ENCODE data around the gene AKR1B1. TPM values are rescaled to one million over a fixed set of nuclear protein-coding genes. Genes with fewer than 3 reads are reported as not detected.

The AKR1B1 gene
- total RNA-seq, 5 donors from 2014 or later (not counting 1 experiment from before 2014, with no cell fraction given), result 64.3 to 92.4 (median 85.3) TPM

GRCh38 chr7:134451656-134452055 lies 7.2 kb downstream of the AKR1B1 start:
- Mint-ChIP-seq H3K4me3 (no peak overlapping the region), H3K9me3 (no peaks in the 10 kb centered on the region), H3K27ac (no peak overlapping the region), H3K36me3 (peaks cover 47% of the 10 kb centered on the region), H3K4me1 (peaks cover 33 to 43% (median 37%) of the 10 kb centered on the region in 3 donors), H3K27me3 (no peaks in the 10 kb centered on the region)
- Histone ChIP-seq H3K9me3 (no peaks in the 10 kb centered on the region), H3K27ac (ENCODE audit: low read length) (no peak overlapping the region), H3K27me3 (replicated peaks in 1 of 2; ENCODE audit: control insufficient read depth in 2 of 2, extremely low read depth in 1 of 2, insufficient read depth in 2 of 2, low read length in 1 of 2) (no peaks in the 10 kb centered on the region), H3K4me1 (ENCODE audit: control insufficient read depth in 1 of 2, extremely low read depth in 1 of 2, insufficient read depth in 2 of 2, low read length in 2 of 2) (peaks cover 8 to 10% of the 10 kb centered on the region in 2 experiments), H3K36me3 (ENCODE audit: control insufficient read depth in 2 of 2, extremely low read depth in 1 of 2, insufficient read depth in 1 of 2, low read length in 1 of 2) (peaks cover 19 to 44% of the 10 kb centered on the region in 2 donors), H3K4me3 (ENCODE audit: control insufficient read depth in 1 of 2, extremely low read depth in 1 of 2, low read length in 1 of 2) (no peak overlapping the region)
- ChIA-PET CTCF (interaction anchor here in 1 of 2 donors (1.0 kb wide), 1 partner anchor 19 kb away, joined by 3 read pairs; no protein-coding TSS in a partner anchor), POLR2A (no interaction called here)
- ATAC-seq (replicated peaks in 1 of 4) (no peak), DNase-seq (no peak)
- 94% methylated on average over 9 of the region's 11 CpGs for WGBS (ENCODE audit: insufficient coverage)

DNA sequence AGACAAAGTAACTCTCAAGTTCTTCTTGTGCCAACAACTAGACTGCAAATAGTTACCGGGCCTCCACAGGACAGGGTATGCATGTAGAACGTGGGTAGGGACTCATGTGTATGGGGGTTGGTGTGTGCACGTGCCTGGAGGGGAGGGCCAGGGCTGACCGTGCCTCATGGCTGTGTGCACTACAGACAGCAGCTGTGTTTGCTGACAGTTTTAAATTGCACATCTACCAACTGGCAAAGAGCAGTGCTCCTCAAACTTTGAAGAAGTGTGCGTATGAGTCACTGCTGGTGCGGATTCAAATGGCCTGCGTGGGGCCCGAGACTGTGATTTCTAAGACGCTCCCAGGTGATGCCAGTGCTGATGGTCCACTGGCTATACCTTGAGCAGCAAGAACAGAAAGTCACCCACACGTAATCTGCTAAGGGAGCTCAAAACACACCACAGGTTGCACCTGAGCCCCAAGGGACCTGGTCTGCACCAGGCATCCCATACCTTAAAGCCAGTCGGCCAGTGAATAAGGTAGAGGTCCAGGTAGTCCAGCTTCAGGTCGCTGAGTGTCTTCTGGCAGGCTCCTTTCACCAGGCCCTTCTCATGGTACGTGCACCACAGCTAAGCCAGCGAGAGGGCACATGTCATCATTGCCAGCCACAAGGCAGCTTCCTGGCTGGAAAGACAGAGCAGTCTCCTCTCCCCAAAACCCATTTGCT lies 8.5 kb downstream of the AKR1B1 start:
- Mint-ChIP-seq H3K4me3 (no peak overlapping the region), H3K27me3 (no peaks in the 10 kb centered on the region), H3K27ac (no peak overlapping the region), H3K36me3 (peaks cover 50% of the 10 kb centered on the region), H3K4me1 (peaks cover 27 to 34% (median 29%) of the 10 kb centered on the region in 3 donors), H3K9me3 (no peaks in the 10 kb centered on the region)
- CTCF ChIA-PET, result no interaction called here
- no peak for DNase-seq
- no peak overlapping the region for H3K27ac ChIP-seq (ENCODE audit: low read length)
- POLR2A ChIA-PET, result no interaction called here
- no peak overlapping the region for H3K4me3 ChIP-seq (ENCODE audit: control insufficient read depth in 1 of 2, extremely low read depth in 1 of 2, low read length in 1 of 2)
- no peak for ATAC-seq (replicated peaks in 1 of 4)
- 95% methylated on average over 12 of the region's 14 CpGs for WGBS (ENCODE audit: insufficient coverage)
- peaks cover 8 to 10% of the 10 kb centered on the region in 2 experiments for H3K4me1 ChIP-seq (ENCODE audit: control insufficient read depth in 1 of 2, extremely low read depth in 1 of 2, insufficient read depth in 2 of 2, low read length in 2 of 2)
- no peaks in the 10 kb centered on the region for H3K9me3 ChIP-seq
- H3K27me3 ChIP-seq (replicated peaks in 1 of 2; ENCODE audit: control insufficient read depth in 2 of 2, extremely low read depth in 1 of 2, insufficient read depth in 2 of 2, low read length in 1 of 2), result no peaks in the 10 kb centered on the region
- H3K36me3 ChIP-seq (ENCODE audit: control insufficient read depth in 2 of 2, extremely low read depth in 1 of 2, insufficient read depth in 1 of 2, low read length in 1 of 2), result peaks cover 19 to 53% of the 10 kb centered on the region in 2 donors

DNA sequence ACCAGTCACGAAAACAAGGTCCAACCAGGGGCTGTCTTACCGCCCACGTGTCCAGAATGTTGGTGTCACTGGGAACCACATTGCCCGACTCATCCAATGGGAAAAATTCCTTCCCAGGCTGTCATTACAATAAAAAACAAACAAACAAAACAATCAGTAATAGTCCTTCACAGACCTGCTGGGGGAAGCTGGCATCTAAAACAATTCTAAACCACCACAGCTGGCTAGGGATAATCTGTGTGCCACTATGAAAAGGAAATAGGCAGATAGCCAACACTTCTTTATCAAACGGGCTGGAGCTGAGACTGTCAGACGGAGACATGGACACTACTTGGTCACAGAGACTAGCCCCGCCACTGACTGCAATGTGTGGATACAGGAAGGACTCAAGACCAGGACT lies 9.2 kb downstream of the AKR1B1 start:
- Histone ChIP-seq H3K27me3 (replicated peaks in 1 of 2; ENCODE audit: control insufficient read depth in 2 of 2, extremely low read depth in 1 of 2, insufficient read depth in 2 of 2, low read length in 1 of 2) (no peaks in the 10 kb centered on the region), H3K4me1 (ENCODE audit: control insufficient read depth in 1 of 2, extremely low read depth in 1 of 2, insufficient read depth in 2 of 2, low read length in 2 of 2) (peaks cover 7 to 8% of the 10 kb centered on the region in 2 experiments), H3K9me3 (no peaks in the 10 kb centered on the region), H3K27ac (ENCODE audit: low read length) (no peak overlapping the region), H3K4me3 (ENCODE audit: control insufficient read depth in 1 of 2, extremely low read depth in 1 of 2, low read length in 1 of 2) (no peak overlapping the region), H3K36me3 (ENCODE audit: control insufficient read depth in 2 of 2, extremely low read depth in 1 of 2, insufficient read depth in 1 of 2, low read length in 1 of 2) (peaks cover 26 to 61% of the 10 kb centered on the region in 2 donors)
- DNase-seq (no peak), ATAC-seq (replicated peaks in 1 of 4) (no peak)
- Mint-ChIP-seq H3K27me3 (no peaks in the 10 kb centered on the region), H3K36me3 (peaks cover 56% of the 10 kb centered on the region), H3K4me1 (peaks cover 20 to 26% (median 21%) of the 10 kb centered on the region in 3 donors), H3K9me3 (no peaks in the 10 kb centered on the region), H3K4me3 (no peak overlapping the region), H3K27ac (no peak overlapping the region)
- POLR2A ChIA-PET, result no interaction called here
- CTCF ChIA-PET, result interaction anchor here in 1 of 2 donors (0.7 kb wide), 1 partner anchor 14 kb away, joined by 3 read pairs; no protein-coding TSS in a partner anchor
- WGBS (ENCODE audit: insufficient coverage), result 80% methylated on average over 5 of the region's 7 CpGs

DNA sequence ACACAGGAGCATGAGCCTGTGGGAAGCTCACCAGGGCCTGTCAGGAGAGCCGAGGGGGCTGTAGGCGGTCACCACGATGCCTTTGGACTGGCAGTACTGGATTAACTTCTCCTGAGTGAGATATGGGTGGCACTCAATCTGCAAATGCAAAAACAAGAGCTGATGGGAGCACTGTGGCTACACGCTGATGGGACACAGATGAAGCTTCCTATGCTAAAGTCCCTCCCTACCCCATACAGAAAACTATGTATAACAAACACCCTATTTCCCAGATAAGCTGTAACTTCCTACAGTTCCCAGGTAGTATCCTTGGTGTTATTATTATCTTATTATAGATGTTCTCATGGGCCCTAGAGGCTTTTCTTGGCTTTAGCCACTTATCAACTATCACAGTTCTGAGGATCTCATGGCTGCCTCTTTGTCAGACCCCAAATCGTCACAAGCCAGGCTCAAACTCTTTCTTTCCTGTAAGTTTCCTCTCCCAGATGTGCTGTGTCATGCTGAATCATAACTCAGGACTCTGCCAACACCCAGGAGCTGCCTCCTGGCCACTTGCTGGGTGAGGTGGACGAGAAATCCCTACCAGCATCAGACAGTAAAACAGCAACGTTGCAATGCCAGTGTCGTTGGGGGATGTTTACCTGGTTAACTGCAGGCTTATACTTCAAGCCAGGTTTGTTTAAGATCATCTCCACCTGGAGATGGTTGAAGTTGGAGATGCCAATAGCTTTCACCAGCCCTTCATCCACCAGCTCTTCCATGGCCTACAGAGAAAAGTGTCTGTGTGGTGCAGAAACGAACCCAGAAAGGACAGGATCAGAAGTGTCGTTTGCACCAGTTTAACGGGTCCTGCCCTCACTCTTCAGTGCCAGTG lies 10.3 kb downstream of the AKR1B1 start:
- peaks cover 9 to 15% (median 10%) of the 10 kb centered on the region in 3 donors for H3K4me1 Mint-ChIP-seq
- CTCF ChIA-PET, result interaction anchor here (0.6 to 0.7 kb wide), 3 partner anchors 15 to 26 kb away, joined by 3 to 4 read pairs (median 3); no protein-coding TSS in a partner anchor
- no peak for DNase-seq
- ATAC-seq (replicated peaks in 1 of 4), result no peak
- no peaks in the 10 kb centered on the region for H3K9me3 Mint-ChIP-seq
- H3K27me3 ChIP-seq (replicated peaks in 1 of 2; ENCODE audit: control insufficient read depth in 2 of 2, extremely low read depth in 1 of 2, insufficient read depth in 2 of 2, low read length in 1 of 2), result no peaks in the 10 kb centered on the region
- peaks cover 67% of the 10 kb centered on the region for H3K36me3 Mint-ChIP-seq
- no peak overlapping the region for H3K4me3 ChIP-seq (ENCODE audit: control insufficient read depth in 1 of 2, extremely low read depth in 1 of 2, low read length in 1 of 2)
- POLR2A ChIA-PET, result interaction anchor here in 1 of 2 donors (0.7 kb wide), 1 partner anchor 1110 kb away, joined by 4 read pairs; no protein-coding TSS in a partner anchor
- H3K4me3 Mint-ChIP-seq, result no peak overlapping the region
- H3K36me3 ChIP-seq (ENCODE audit: control insufficient read depth in 2 of 2, extremely low read depth in 1 of 2, insufficient read depth in 1 of 2, low read length in 1 of 2), result peaks cover 34 to 71% of the 10 kb centered on the region in 2 donors
- no peak overlapping the region for H3K27ac ChIP-seq (ENCODE audit: low read length)
- no peak overlapping the region for H3K27ac Mint-ChIP-seq
- 96% methylated on average over 7 of the region's 11 CpGs for WGBS (ENCODE audit: insufficient coverage)
- no peaks in the 10 kb centered on the region for H3K9me3 ChIP-seq
- no peaks in the 10 kb centered on the region for H3K27me3 Mint-ChIP-seq
- H3K4me1 ChIP-seq (ENCODE audit: control insufficient read depth in 1 of 2, extremely low read depth in 1 of 2, insufficient read depth in 2 of 2, low read length in 2 of 2), result no peaks in the 10 kb centered on the region

- DNase-seq (no peak), ATAC-seq (replicated peaks in 1 of 4) (no peak)
- no peaks in the 10 kb centered on the region for H3K4me1 ChIP-seq (ENCODE audit: control insufficient read depth in 1 of 2, extremely low read depth in 1 of 2, insufficient read depth in 2 of 2, low read length in 2 of 2)
- H3K27me3 ChIP-seq (replicated peaks in 1 of 2; ENCODE audit: control insufficient read depth in 2 of 2, extremely low read depth in 1 of 2, insufficient read depth in 2 of 2, low read length in 1 of 2), result no peaks in the 10 kb centered on the region
- POLR2A ChIA-PET, result no interaction called here
- H3K27ac Mint-ChIP-seq, result no peak overlapping the region
- peaks cover 79% of the 10 kb centered on the region for H3K36me3 Mint-ChIP-seq
- peaks cover 41 to 83% of the 10 kb centered on the region in 2 donors for H3K36me3 ChIP-seq (ENCODE audit: control insufficient read depth in 2 of 2, extremely low read depth in 1 of 2, insufficient read depth in 1 of 2, low read length in 1 of 2)
- no peak overlapping the region for H3K4me3 ChIP-seq (ENCODE audit: control insufficient read depth in 1 of 2, extremely low read depth in 1 of 2, low read length in 1 of 2)
- no peaks in the 10 kb centered on the region for H3K27me3 Mint-ChIP-seq
- no peaks in the 10 kb centered on the region for H3K9me3 Mint-ChIP-seq
- no peak overlapping the region for H3K4me3 Mint-ChIP-seq
- CTCF ChIA-PET, result no interaction called here
- peaks cover 3 to 6% (median 5%) of the 10 kb centered on the region in 3 donors for H3K4me1 Mint-ChIP-seq
- WGBS (ENCODE audit: insufficient coverage), result 92% methylated on average over 8 of the region's 9 CpGs
- H3K27ac ChIP-seq (ENCODE audit: low read length), result no peak overlapping the region
- H3K9me3 ChIP-seq, result no peaks in the 10 kb centered on the region
These were observed 11.5 kb downstream of the AKR1B1 start for GRCh38 chr7:134447383-134447782.

GRCh38 chr7:134446923-134447322 lies 12.0 kb downstream of the AKR1B1 start:
- H3K27ac Mint-ChIP-seq, result no peak overlapping the region
- no peaks in the 10 kb centered on the region for H3K27me3 Mint-ChIP-seq
- H3K36me3 ChIP-seq (ENCODE audit: control insufficient read depth in 2 of 2, extremely low read depth in 1 of 2, insufficient read depth in 1 of 2, low read length in 1 of 2), result peaks cover 46 to 84% of the 10 kb centered on the region in 2 donors
- no peak overlapping the region for H3K4me3 ChIP-seq (ENCODE audit: control insufficient read depth in 1 of 2, extremely low read depth in 1 of 2, low read length in 1 of 2)
- H3K4me1 ChIP-seq (ENCODE audit: control insufficient read depth in 1 of 2, extremely low read depth in 1 of 2, insufficient read depth in 2 of 2, low read length in 2 of 2), result no peaks in the 10 kb centered on the region
- ATAC-seq (replicated peaks in 1 of 4) (no peak), DNase-seq (no peak)
- H3K4me3 Mint-ChIP-seq, result no peak overlapping the region
- 97% methylated on average over 10 of the region's 10 CpGs for WGBS (ENCODE audit: insufficient coverage)
- H3K4me1 Mint-ChIP-seq, result peaks cover 0 to 2% (median 0%) of the 10 kb centered on the region in 3 donors
- POLR2A ChIA-PET, result interaction anchor here in 1 of 2 donors (0.7 kb wide), 1 partner anchor 10 kb away, joined by 3 read pairs; no protein-coding TSS in a partner anchor
- peaks cover 79% of the 10 kb centered on the region for H3K36me3 Mint-ChIP-seq
- no peak overlapping the region for H3K27ac ChIP-seq (ENCODE audit: low read length)
- no peaks in the 10 kb centered on the region for H3K9me3 Mint-ChIP-seq
- CTCF ChIA-PET, result interaction anchor here in 1 of 2 donors (0.7 kb wide), 1 partner anchor 15 kb away, joined by 5 read pairs; no protein-coding TSS in a partner anchor
- H3K9me3 ChIP-seq, result no peaks in the 10 kb centered on the region
- H3K27me3 ChIP-seq (replicated peaks in 1 of 2; ENCODE audit: control insufficient read depth in 2 of 2, extremely low read depth in 1 of 2, insufficient read depth in 2 of 2, low read length in 1 of 2), result no peaks in the 10 kb centered on the region
